ENCODE results near the gene SLC3A2. TPM values are rescaled to one million over a fixed set of nuclear protein-coding genes. Genes with fewer than 3 reads are reported as not detected.
"Not testable (repeated sequence)": the region's sequence is repeated elsewhere in the genome, so short reads cannot be mapped to it uniquely, and the experiment has no call there.

Gene SLC3A2
- total RNA-seq, 1 experiment from 2014 or later: 137 TPM

GRCh38 chr11:62930666-62931065 lies 50.0 kb downstream of the SLC3A2 start:
- no peak for DNase-seq (ENCODE audit: low read depth)

DNA sequence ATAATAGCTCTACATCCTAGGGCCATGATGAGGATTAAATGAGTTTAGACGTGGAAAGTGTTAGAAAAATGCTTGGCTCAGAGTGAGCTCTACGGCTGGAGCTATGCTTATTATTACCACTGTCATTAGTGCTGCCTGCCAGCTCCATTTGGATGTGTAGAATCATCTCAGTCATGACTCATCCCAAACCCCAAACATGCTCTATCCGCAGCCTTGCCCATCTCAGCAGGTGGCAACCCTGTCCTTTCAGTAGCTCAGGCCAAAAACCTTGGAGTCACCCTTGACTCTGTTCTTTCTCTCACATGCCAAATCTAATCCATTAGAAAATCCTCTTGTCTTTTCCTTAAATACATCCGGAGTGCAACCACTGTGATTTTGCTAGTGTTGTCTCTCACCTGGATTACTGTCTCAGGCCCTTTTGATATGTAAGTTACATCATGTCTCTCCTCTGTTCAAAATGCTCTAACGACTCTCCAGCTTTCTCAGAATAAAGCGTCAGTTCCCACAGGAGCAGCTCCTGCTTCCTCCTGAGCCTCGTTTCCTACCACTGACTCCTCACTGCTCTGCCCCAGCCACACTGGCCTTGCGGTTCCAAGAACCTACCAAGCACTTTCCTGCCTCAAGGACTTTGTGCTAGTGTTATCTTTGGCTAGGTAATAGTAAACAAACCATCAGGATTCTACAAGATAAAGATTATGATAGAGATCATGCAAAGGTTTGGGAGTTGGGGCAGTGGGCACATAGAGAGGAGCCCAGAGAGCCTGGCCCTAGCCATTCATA lies 51.0 kb downstream of the SLC3A2 start:
- DNase-seq (ENCODE audit: low read depth): peak; percentile 80

- DNase-seq (ENCODE audit: low read depth): no peak
These were observed 52.6 kb downstream of the SLC3A2 start for GRCh38 chr11:62933285-62933684.

DNA sequence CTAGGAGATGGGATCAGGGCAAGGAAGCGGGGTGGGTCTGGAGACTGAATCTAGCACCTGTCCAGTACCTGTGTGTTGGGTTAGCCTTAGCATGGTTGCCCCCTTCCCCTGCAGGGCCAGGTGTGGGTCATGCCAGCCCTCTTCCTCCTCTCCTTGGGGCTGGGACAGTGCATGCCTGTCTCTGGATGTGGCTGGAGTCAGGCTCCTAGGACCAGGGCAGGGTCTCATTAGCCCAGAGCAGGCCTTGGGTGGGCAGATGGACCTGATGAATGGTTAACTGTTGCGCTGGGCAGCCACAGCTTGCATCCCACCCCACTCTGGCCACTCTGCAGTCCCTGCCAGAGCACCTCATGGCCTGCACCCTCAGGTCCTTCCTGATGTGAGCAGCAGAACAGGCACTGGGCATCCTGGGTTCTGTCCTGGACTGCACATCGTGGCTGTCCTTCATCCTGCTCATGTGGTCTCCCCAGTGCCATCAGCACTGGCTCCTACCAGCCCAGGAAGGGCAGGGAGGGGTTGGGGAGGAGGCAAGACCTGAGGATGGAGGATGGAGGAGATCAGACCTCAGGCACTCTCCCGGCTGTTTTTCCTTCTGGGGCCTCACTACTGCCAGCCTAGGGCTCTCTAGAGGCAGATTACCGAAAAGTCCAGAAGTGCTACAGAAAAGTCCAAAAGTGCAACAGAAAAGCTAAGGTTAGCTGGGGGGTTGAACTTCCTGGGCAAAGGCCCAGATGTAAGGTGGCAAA lies 53.2 kb downstream of the SLC3A2 start:
- DNase-seq (ENCODE audit: low read depth): no peak

GRCh38 chr11:62934496-62934785 lies 53.7 kb downstream of the SLC3A2 start:
- no peak for DNase-seq (ENCODE audit: low read depth)

- not testable (repeated sequence) for DNase-seq (ENCODE audit: low read depth)
These were observed 56.8 kb downstream of the SLC3A2 start for GRCh38 chr11:62937528-62937927.

Other genes starting within 250 kb of the SLC3A2 start
- gene GANAB, start 234.3 kb upstream of the SLC3A2 start, total RNA-seq (2014; rRNA removed; shearing (Covaris generic)): 128 and 165 TPM in 2 replicates
- gene INTS5, start 227.6 kb upstream of the SLC3A2 start, total RNA-seq (2014; rRNA removed; shearing (Covaris generic)): 15.4 TPM in 2 replicates
- 86.3 and 116 TPM in 2 replicates for gene C11orf98, start 215.7 kb upstream of the SLC3A2 start, total RNA-seq (2014; rRNA removed; shearing (Covaris generic))
- 3.2 and 14.3 TPM in 2 replicates for gene CSKMT, start 215.6 kb upstream of the SLC3A2 start, total RNA-seq (2014; rRNA removed; shearing (Covaris generic))
- gene UQCC3, start 209.2 kb upstream of the SLC3A2 start, total RNA-seq (2014; rRNA removed; shearing (Covaris generic)): 7.7 and 17.7 TPM in 2 replicates
- 4.9 and 6.0 TPM in 2 replicates for gene LBHD1, start 208.6 kb upstream of the SLC3A2 start, total RNA-seq (2014; rRNA removed; shearing (Covaris generic))
- gene UBXN1, start 201.8 kb upstream of the SLC3A2 start, total RNA-seq (2014; rRNA removed; shearing (Covaris generic)): 132 and 157 TPM in 2 replicates
- gene LRRN4CL, start 191.4 kb upstream of the SLC3A2 start, total RNA-seq (2014; rRNA removed; shearing (Covaris generic)): 0.98 TPM in 1 of 2 replicates, not detected in the other
- 56.9 and 79.5 TPM in 2 replicates for gene BSCL2, start 173.5 kb upstream of the SLC3A2 start, total RNA-seq (2014; rRNA removed; shearing (Covaris generic))
- gene GNG3, start 173.2 kb upstream of the SLC3A2 start, total RNA-seq (2014; rRNA removed; shearing (Covaris generic)): not detected in 2 replicates
- 6.8 and 8.2 TPM in 2 replicates for gene HNRNPUL2, start 153.4 kb upstream of the SLC3A2 start, total RNA-seq (2014; rRNA removed; shearing (Covaris generic))
- gene TTC9C, start 152.4 kb upstream of the SLC3A2 start, total RNA-seq (2014; rRNA removed; shearing (Covaris generic)): 36.7 and 51.0 TPM in 2 replicates
- 9.2 and 11.7 TPM in 2 replicates for gene ZBTB3, start 126.7 kb upstream of the SLC3A2 start, total RNA-seq (2014; rRNA removed; shearing (Covaris generic))
- gene POLR2G, start 119.3 kb upstream of the SLC3A2 start, total RNA-seq (2014; rRNA removed; shearing (Covaris generic)): 94.5 and 97.1 TPM in 2 replicates
- 18.3 and 27.4 TPM in 2 replicates for gene TAF6L, start 109.5 kb upstream of the SLC3A2 start, total RNA-seq (2014; rRNA removed; shearing (Covaris generic))
- gene TMEM179B, start 93.5 kb upstream of the SLC3A2 start, total RNA-seq (2014; rRNA removed; shearing (Covaris generic)): 40.8 and 64.5 TPM in 2 replicates
- 23.2 and 32.2 TPM in 2 replicates for gene TMEM223, start 88.9 kb upstream of the SLC3A2 start, total RNA-seq (2014; rRNA removed; shearing (Covaris generic))
- 28.4 and 29.3 TPM in 2 replicates for gene NXF1, start 75.5 kb upstream of the SLC3A2 start, total RNA-seq (2014; rRNA removed; shearing (Covaris generic))
- gene STX5, start 48.8 kb upstream of the SLC3A2 start, total RNA-seq (2014; rRNA removed; shearing (Covaris generic)): 26.0 and 28.2 TPM in 2 replicates
- not detected in 2 replicates for gene TEX54, start 48.1 kb upstream of the SLC3A2 start, total RNA-seq (2014; rRNA removed; shearing (Covaris generic))
- 147 and 152 TPM in 2 replicates for gene WDR74, start 41.3 kb upstream of the SLC3A2 start, total RNA-seq (2014; rRNA removed; shearing (Covaris generic))
- gene CHRM1, start 40.5 kb downstream of the SLC3A2 start, total RNA-seq (2014; rRNA removed; shearing (Covaris generic)): not detected in 2 replicates
- not detected in 2 replicates for gene SLC22A6, start 104.1 kb downstream of the SLC3A2 start, total RNA-seq (2014; rRNA removed; shearing (Covaris generic))
- not detected in 2 replicates for gene SLC22A8, start 134.9 kb downstream of the SLC3A2 start, total RNA-seq (2014; rRNA removed; shearing (Covaris generic))

All from Daoy (cell line).